UCSD-AML1 (cell line): Measurements from ENCODE around the gene TBC1D4.
A peak's percentile ranks its signal among the peaks of the same experiment; 100 is the strongest.
"Not testable (repeated sequence)": the region's sequence is repeated elsewhere in the genome, so short reads cannot be mapped to it uniquely, and the experiment has no call there.

Experiments
- DNase-seq: peaks from one replicate; lab custom pipeline; 2025; ENCODE audit not compliant: unreplicated experiment; lab: John Stamatoyannopoulos, UW

The TBC1D4 gene

DNA sequence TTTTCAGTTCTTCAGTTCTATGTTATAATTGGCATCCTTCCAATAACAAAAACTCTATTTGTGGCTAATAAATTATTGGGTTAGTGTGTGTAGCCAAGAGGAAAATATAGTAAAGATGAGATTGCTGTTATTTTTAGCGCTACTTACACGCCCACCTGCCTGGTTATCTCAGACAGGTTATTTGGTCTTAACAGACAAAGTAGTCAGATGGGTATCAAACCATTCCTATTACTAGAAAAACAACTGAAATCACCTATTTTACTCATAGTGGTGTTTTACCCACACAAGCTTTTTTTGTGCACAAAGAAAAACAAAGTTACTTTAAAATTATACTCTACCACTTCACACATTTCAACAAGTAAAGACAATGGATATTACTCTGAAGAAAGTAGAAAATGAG, 151.2 kb downstream of the TBC1D4 start:
- DNase-seq, result no peak

DNA sequence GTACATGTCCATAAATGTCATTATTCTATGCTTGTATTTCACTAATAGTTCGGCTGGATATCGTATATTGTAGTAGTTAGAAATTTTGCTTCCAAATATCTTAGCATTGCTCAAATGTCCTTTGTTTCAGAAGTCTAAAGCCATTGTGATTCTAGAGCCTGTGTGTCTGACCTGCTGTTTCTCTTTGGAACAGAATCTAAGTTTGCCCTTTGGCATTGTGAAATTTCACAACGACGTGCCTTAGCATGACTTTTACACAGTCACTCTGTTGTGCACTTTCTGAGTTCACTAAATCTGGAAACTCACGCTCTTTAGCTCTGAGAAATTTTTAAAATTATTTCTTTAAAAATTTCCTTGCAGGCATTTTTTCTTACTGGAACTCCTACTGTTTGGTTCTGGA, 152.2 kb downstream of the TBC1D4 start:
- DNase-seq, result no peak

DNA sequence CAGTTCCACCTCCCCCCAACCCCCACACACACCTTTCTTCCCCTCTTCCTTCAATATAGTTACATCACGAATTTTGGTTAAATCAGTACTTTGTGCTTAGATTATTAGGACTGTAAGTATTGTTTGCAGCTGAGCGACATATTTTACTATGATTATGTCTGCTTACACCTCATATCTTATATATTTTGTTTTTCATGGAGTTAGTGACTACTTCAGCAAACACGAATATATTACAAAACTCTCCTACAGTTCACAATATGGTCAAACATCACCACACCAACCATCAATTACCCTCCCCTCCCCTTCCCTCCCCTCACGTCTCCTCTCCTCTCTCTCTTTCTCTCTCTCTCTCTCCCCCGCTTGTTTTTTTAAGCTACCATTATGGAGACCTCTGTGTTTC, 152.9 kb downstream of the TBC1D4 start:
- no peak for DNase-seq

DNA sequence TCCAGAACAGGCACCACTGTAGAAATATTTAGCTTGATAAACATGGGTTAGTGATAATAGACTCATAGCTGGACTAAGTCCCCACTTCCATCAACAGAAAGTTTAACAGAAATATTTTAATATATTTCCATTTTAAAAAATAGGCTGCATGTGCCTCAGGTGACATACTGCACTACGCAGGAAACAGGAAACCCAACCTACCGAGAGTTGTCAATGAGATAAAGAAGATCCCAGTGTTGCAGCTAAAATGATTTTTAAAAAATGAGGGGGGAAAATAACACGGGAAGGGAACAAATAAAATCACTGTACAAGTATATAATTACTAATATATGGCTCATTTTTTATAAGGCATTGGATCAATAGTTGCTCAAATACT, 154.8 kb downstream of the TBC1D4 start:
- no peak for DNase-seq

DNA sequence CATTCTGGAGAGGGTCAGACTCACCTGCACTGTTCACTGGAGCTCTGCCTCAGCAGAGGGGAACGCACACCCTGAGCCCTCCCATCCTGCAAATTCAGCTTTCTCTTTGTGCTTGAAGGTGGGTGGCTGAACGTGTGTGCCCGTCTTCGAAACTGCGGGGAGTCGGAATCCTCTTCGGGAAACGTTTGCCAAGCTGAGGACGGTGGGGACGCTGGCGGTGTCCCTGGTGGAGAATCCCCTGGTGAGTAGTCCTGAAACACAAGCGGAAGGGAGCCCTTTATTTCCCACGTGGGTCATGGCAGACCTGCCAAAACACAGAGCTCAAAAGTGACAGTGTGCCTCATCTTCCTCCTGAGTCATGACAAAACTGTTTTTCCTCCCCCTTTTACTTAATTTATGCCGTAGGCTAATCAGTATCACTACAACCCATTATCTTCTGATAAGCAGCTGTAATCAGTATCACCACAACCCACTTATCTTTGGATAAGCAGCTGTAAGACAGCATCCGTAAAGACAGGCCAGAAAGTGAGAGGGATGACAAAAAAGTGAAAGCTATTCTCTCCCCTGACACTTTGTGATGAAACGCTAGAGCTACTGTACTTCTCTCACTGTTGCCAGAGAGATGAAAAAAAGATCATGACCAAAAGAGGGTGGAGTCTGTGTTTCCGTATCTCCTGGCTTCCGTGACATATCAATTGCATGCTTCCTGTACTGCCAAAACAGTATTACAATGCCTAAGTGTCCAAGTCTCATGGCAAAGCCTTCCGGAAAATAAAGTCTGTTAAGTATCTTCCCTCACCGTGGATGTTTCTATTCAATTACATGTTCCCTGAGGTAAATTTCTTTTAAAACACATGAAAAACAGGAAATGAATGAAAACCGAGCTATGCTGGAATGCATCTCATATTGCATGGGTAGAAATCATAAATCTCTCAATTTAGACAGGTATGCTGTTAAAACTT, 155.5 kb downstream of the TBC1D4 start:
- DNase-seq, result no peak

DNA sequence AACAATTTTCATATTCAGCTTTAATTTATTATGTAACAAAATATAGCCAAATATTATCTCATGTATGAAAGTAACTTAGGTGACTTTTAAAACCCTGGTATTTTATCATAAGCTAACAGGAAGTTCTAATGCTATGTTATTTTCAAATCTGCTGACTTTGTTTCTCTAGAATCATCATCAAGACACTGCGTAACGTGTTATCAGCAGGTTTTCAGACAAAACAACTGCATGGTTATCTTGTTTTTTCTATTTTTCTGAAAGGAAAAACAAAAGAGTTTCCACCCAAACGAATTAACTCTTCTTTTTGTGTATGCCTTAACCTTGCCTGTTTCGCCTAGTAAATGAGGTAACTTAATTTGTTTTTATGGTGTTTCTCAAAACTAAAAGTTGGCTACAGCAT, 156.3 kb downstream of the TBC1D4 start:
- DNase-seq, result no peak

DNA sequence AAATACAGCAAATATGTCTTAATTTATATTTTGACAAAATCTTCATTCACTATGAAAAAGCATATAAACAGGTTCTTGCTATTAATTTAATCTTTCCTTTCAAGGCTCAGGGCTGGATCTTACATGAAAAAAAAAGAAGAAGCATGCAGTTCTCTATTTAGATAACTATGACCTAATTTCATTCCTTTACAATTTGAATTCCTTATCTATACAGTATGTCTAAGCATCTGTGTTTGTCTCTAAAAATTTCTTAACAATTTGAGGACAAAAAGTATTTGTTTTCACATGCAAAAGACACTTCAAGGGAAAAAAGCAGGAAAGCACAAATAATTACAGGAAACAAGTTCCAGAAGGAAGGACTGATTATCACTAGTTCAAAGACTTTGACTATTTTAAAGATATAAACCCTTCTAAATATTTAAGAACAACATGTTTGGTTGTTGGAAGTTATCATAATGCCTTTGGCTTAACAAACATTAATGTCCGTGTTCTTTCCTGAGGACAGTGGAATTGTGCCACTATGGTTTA, 157.5 kb downstream of the TBC1D4 start:
- DNase-seq, result no peak

DNA sequence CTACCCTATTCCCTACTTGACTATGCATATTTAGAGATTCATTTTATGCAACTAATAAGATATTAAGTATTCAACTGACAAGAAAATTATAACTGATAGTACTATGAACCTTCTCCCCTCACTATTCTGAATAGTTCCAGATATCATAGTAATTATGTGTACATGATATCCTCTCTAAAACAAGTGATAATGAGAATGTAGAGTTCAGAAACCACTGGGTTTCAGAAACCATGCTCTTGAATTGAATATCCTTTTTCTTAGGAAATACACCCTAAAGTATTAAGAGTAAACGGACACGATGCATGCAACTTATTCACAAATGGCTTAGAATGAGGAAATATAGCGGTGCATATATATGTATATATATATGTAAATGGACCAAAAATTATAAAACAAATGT, 160.9 kb downstream of the TBC1D4 start:
- no peak for DNase-seq

DNA sequence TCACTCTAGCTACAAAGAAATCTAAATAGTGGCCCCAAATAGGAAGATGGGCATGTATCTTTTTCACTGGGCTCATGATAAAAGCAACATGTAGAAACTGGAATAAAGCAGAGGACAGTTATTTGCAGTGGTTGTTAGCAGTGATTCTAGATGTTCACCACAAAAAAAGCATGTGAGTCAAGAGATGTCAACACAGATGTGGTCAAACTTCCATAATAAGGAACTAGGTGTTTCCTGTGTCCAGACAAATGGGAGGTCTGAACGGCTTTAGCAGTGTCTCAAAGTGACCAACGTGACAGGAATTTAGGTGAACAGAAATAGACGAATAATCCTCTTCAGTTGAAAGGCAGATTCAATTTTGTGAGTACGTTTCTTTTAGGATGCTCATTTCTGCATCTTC, 162.7 kb downstream of the TBC1D4 start:
- DNase-seq, result no peak

DNA sequence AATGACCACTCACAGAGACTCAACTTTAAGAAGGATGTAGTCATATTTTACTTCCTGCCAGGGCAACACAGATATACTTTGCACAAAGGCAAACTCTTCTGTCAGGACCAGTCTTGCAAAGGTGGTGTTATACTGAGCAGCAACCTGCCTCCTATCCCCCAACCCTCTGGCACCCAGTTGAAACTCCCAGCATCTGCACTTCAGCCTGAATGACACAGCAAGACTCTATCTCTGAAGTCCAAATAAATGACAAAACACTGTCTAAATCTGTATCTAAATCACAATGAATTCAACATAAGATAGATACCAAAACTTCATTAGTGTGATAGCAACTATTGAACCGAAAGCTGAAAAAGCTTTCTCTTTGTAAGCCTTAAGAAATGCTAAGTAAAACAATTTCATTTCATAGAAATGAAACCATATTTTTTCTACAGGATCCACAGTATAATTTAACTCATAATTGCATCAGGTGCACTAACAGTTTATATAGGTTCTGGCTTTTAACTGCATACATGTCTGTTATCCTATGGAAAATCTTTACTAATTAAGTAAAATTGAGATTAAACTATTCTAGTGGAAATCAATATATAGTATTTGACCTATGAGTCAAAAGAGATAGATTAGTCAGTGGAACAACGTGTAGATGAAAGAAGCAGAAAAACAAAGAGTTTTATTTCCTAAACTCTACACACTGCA, 163.7 kb downstream of the TBC1D4 start:
- DNase-seq, result no peak

DNA sequence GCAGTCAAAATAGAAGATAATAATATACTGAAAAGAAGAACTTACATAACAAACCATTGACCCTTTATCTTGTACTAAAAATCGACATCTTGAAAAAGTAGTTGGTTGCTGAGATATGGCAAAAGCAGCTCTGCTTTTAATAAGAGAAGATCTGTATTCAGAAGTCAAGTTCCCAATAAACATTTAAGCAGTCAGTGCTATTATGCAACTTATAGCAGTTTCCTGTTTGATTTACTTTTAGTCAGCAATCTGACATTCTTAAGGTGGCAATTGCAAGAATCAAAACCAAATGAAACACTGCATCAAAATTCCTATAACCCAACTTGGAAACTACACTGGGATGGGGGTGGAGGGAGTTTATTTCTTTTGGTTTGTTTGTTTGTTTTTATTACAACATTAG, 165.5 kb downstream of the TBC1D4 start:
- no peak for DNase-seq

DNA sequence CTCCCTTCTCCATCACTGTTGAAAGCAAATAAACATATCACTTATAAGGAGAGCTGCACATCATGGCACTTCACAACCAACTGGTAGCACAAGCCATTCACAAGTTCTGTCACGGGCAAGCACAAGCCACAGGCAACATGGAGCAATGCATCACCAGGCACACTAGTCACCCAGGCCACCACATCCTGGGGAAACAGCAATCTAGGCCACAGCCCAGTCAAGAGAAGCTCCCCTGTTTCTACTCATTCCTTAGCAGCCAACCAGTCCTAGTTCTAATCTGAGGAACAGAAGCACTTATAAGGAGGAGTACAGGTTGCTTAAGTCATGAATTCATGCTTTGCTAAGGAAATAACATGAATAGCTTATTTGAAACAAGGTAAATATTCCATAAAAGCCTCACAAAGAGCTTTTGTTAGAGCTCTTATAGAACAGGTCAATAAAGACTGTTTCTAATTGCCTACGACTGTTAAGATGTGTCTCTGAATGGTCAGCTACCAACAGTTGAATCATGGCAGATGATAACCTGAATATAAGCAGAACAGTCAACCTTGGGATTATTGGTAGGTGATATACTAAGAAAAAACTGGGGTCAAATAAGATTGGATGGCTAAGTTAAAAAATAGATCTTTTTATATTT, 169.0 kb downstream of the TBC1D4 start:
- peak; percentile 16 for DNase-seq

DNA sequence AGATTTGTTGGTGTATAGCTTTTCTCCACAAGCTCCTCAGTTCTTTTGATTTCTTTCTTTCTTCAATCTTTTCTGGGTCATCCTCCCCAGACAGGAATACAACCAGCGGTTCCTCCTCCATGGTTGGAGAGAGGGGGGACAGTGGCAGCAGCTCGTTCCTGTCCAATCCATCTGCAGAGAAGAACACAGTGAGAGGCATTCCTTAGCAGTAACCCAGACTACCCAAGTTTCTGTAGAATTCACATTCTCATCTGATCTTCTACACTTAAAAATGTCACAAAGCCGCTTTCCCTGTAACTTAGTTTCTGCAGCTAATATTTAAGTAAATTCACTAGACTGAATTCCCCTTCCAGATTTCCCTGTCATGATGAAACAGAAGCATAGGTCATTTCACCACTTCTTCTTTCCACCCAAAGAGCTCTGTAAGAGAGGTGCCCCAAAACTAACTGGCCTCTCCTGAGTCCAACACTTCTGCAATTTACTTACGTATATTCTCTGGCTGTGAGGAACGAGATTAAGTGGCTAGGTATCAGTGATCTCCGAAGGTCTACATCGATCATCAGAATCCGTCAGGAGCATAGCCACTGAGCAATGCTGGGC, 171.9 kb downstream of the TBC1D4 start:
- no peak for DNase-seq

DNA sequence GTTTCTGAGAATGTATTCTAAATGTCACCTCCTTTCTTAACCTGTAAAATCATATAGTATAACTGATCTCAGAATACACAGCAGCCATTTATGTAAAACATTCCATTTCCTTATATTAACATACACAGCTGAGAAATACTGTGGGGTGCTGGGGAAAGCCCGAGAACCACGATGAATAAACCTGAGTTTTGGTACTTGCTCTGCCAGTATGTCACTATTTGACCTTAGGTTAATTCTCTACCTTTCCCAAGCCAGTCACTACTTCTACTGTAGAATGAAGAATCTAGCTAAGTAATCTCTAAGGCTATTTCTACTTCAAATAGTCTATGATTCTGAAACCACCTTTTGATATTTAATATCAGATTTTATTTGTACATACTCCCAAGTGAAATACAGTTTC, 173.7 kb downstream of the TBC1D4 start:
- DNase-seq, result no peak

DNA sequence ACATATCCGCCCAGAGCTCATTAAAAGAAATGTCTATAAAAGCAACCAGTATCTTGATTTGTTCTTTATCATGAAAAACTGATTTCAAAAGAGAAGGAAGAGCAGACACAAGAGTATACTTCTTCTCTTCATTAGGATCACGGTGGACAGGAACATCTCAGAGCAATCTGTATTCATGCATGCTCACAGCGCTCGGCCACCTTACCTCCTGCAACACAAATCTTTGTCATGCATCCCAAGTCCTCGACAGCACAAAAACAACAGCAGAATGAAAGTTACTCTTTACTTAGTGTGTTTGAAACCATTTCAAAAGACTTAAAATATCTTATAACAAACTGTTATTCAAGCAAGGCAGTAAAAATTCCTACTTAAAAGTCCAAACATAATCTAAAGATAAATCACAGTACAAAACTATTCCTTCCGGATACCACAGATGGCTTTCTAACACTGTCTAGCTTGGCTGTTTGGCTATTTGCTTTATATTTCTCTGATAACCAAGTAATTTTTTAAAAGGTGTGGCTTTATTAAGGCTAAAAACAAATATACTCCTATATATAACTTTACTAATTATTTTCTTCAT, 174.5 kb downstream of the TBC1D4 start:
- DNase-seq, result no peak

DNA sequence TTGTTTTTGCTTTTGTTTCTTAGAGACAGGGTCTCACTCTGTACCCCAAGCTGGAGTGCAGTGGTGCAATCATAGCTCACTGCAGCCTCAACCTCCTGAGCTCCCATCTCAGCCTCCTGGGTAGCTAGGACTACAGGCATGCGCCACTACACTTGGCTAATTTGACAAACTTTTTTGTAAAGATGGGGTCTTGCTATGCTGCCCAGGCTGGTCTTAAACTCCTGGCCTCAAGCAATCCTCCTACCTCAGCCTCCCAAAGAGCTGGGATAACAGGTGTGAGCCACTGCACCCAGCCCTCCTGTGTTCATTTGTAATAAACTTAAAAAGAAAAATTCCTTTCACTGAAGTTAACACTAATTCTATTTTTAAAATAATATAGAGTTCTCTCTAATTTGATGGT, 175.0 kb downstream of the TBC1D4 start:
- not testable (repeated sequence) for DNase-seq

DNA sequence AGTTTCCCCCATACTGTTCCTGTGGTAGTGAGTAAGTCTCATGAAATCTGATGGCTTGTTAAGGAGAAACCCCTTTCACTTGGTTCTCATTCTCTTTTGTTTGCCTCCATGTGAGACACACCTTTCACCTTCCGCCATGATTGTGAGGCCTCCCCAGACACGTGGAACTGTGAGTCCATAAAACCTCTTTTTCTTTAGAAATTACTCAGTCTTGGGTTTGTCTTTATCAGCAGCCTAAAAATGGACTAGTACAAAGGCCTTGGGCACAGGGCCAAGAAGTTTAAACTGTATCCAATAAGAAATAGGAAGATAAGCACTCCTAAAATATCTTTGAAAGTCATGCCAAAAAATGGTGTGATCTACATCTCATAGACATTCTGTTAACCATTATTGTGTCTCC, 176.9 kb downstream of the TBC1D4 start:
- no peak for DNase-seq

DNA sequence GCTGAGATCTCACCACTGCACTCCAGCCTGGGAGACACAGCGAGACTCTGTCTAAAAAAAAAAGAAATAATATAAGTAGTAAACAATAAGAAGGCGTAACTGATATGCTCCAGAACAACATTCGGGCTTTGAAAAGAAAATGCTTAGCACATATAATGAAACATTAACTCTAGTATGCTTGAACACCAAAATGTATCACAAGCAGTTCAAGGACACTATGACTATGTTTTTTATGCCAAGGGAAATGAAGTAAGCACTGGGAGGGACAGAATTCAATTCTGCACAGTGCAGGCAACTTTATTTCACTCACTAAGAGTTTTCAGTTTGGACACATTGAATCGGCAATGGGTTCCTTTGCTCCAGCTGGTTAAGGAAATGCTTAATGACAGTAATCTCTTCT, 178.7 kb downstream of the TBC1D4 start:
- no peak for DNase-seq

DNA sequence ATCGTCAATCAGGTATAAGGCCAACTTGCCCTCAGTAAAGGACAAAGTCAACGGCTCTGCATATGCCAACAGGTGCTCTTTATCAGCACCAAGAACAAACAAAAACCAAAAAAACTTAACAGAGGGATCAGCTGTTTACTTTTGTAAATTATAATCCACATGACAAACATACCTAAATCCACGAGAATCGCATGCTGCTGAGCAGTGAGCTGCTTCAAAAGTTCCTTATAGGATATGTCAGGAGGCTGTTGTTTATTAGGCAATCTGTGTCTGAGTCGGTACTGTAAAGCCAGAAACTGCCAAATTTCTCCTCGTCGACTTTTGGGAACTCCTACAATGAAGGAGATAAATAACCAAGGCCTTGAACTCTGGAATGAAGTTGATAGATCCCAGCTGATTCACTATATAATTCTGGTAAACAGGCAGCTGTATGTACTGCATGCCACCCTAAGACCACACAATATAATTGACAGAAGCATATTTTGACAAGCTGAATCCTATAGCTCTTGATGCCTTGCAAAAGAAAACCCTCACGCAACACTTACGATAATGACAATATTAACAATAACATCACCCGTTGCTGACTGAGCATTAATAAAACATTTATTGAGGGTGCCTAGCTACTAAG, 179.8 kb downstream of the TBC1D4 start:
- no peak for DNase-seq
